ENCODE data around the gene DIPK1C. TPM values are rescaled to one million over a fixed set of nuclear protein-coding genes. Genes with fewer than 3 reads are reported as not detected.

The DIPK1C gene
- total RNA-seq, 1 donor from 2014 or later: not detected

DNA sequence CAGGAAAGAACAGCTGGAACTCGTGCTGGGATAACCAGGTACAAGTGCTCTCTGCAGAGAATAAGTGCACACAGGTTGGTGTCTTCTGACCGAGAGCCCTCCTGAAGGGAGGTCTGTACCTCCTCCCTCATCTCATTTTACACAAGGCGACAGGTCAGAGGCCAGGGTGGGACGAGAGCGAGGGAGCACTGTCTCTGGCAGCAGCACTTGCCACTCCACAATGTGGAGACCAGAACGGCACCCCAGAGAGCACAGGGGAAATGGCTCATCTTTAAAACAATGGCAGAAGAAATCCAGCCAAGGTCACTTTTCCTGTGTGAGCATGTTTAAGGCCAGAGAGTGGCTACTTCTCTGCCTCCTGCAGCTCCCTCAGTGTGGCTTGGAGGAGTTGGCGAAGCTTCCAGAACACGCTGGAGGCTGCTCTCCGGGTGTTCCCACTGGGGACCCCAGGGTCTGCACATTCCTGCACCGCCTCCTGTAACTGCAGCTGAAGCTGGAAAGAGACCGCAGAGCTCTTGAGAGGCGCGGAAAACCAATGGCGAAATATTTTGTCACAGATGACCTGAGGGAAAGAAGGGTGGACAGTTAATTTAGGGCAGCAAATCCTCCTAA is 20.8 kb downstream of the DIPK1C start:
- Mint-ChIP-seq H3K4me3 (ENCODE audit: low read depth) (no peak overlapping the region), H3K27me3 (peaks cover 8% of the 10 kb centered on the region), H3K36me3 (ENCODE audit: insufficient read depth) (no peaks in the 10 kb centered on the region), H3K4me1 (ENCODE audit: low read depth) (peaks cover 4% of the 10 kb centered on the region), H3K9me3 (ENCODE audit: low read depth) (no peaks in the 10 kb centered on the region), H3K27ac (no peak overlapping the region)
- DNase-seq (ENCODE audit: low spot score, unreplicated experiment): no peak
- no peak for TF ChIP-seq CTCF (IDR thresholded peaks at IDR 0.05; ENCODE audit: unreplicated experiment)

GRCh38 chr18:74435740-74436139 is 21.4 kb downstream of the DIPK1C start:
- Mint-ChIP-seq H3K4me1 (ENCODE audit: low read depth) (peaks cover 7% of the 10 kb centered on the region), H3K36me3 (ENCODE audit: insufficient read depth) (no peaks in the 10 kb centered on the region), H3K27me3 (peaks cover 8% of the 10 kb centered on the region), H3K27ac (no peak overlapping the region), H3K9me3 (ENCODE audit: low read depth) (no peaks in the 10 kb centered on the region), H3K4me3 (ENCODE audit: low read depth) (no peak overlapping the region)
- DNase-seq (ENCODE audit: low spot score, unreplicated experiment): no peak
- no peak for TF ChIP-seq CTCF (IDR thresholded peaks at IDR 0.05; ENCODE audit: unreplicated experiment)

DNA sequence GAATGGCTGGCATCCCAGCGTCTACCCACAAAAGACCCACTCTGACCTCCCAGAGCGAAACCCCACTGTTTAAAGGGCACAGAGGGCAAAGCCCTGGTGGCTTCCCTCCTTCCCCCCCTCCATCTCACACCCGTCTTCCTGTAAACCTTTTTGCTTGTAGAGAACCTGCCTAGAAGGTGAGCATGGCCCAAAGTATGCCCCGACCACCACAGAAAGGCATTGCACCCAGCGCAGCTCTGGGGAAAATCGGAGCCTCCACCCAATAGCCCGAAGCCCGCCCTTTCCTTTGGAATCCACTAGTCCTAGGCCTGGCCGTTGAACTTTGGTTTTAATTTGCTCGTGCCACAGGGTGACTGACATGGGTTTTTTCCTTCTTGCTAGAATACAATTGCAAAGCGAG is 22.6 kb downstream of the DIPK1C start:
- H3K4me3 Mint-ChIP-seq (ENCODE audit: low read depth): no peak overlapping the region
- TF ChIP-seq CTCF (IDR thresholded peaks at IDR 0.05; ENCODE audit: unreplicated experiment): no peak
- no peak overlapping the region for H3K27ac Mint-ChIP-seq
- H3K9me3 Mint-ChIP-seq (ENCODE audit: low read depth): no peaks in the 10 kb centered on the region
- H3K4me1 Mint-ChIP-seq (ENCODE audit: low read depth): peaks cover 12% of the 10 kb centered on the region
- peaks cover 8% of the 10 kb centered on the region for H3K27me3 Mint-ChIP-seq
- DNase-seq (ENCODE audit: low spot score, unreplicated experiment): no peak
- no peaks in the 10 kb centered on the region for H3K36me3 Mint-ChIP-seq (ENCODE audit: insufficient read depth)

DNA sequence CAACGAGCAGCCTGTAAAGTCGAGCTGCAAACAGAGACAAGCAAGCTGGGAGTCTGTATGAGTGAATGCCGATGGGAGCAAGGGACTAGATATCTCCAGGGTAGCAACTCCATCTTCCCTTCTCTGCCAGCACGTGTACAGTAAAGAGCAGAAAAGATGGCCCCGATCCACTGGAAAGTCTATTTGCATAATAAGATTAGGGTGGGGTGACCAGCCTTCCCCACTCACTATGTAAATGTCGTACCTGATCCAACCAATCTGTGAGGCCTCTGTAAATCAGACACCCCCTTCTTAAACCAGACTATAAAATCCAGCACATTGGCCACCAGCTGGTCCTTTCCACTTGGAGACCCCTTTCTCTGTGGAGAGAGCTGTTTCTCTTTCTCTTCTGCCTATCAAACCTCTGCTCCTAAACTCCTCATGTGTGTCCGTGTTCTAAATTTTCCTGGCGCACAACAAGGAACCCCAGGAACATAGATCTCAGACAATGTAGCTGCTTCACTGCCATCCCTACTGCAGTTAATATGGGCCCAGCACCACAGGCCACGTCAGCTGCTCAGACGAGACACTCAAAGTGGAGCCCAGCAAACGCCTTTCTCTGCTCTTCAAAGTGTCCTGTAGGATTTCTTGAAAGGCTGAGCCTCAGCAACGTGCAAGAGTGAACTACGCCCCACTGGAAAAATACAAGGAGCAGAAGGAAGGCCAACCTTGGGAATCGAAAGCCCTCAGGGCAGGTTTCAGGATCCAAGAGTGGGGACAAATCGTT is 26.1 kb downstream of the DIPK1C start:
- H3K27ac Mint-ChIP-seq: no peak overlapping the region
- TF ChIP-seq CTCF (IDR thresholded peaks at IDR 0.05; ENCODE audit: unreplicated experiment): no peak
- peaks cover 16% of the 10 kb centered on the region for H3K4me1 Mint-ChIP-seq (ENCODE audit: low read depth)
- no peaks in the 10 kb centered on the region for H3K9me3 Mint-ChIP-seq (ENCODE audit: low read depth)
- peaks cover 10% of the 10 kb centered on the region for H3K27me3 Mint-ChIP-seq
- no peaks in the 10 kb centered on the region for H3K36me3 Mint-ChIP-seq (ENCODE audit: insufficient read depth)
- H3K4me3 Mint-ChIP-seq (ENCODE audit: low read depth): no peak overlapping the region
- no peak for DNase-seq (ENCODE audit: low spot score, unreplicated experiment)

- H3K9me3 Mint-ChIP-seq (ENCODE audit: low read depth): no peaks in the 10 kb centered on the region
- H3K27me3 Mint-ChIP-seq: peaks cover 6% of the 10 kb centered on the region
- no peak for DNase-seq (ENCODE audit: low spot score, unreplicated experiment)
Observed at GRCh38 chr18:74430231-74430630, 26.9 kb downstream of the DIPK1C start.

More at GRCh38 chr18:74430231-74430630, 26.9 kb downstream of the DIPK1C start:
- no peak for TF ChIP-seq CTCF (IDR thresholded peaks at IDR 0.05; ENCODE audit: unreplicated experiment)
- Mint-ChIP-seq H3K27ac (no peak overlapping the region), H3K4me3 (ENCODE audit: low read depth) (no peak overlapping the region), H3K36me3 (ENCODE audit: insufficient read depth) (no peaks in the 10 kb centered on the region), H3K4me1 (ENCODE audit: low read depth) (peaks cover 16% of the 10 kb centered on the region)
